IPS-18c (cell line): ENCODE results near the gene SPNS2.

Experiments
- H3K4me3 ChIP-seq: 2 replicates; pipeline ENCODE4 v1.7.0; 2013; ENCODE audit warnings: low read depth, mild to moderate bottlenecking, low read length, moderate library complexity; ENCODE audit not compliant: insufficient read depth
- H3K9me3 ChIP-seq: one replicate; pipeline ENCODE4 v1.6.1; 2013; ENCODE audit warnings: mild to moderate bottlenecking, low read length, moderate library complexity; ENCODE audit not compliant: control insufficient read depth, insufficient read depth

The SPNS2 gene

GRCh38 chr17:4549781-4550533, 51.3 kb downstream of the SPNS2 start:
- Histone ChIP-seq H3K9me3 (no peaks in the 10 kb centered on the region), H3K4me3 (no peak overlapping the region)

DNA sequence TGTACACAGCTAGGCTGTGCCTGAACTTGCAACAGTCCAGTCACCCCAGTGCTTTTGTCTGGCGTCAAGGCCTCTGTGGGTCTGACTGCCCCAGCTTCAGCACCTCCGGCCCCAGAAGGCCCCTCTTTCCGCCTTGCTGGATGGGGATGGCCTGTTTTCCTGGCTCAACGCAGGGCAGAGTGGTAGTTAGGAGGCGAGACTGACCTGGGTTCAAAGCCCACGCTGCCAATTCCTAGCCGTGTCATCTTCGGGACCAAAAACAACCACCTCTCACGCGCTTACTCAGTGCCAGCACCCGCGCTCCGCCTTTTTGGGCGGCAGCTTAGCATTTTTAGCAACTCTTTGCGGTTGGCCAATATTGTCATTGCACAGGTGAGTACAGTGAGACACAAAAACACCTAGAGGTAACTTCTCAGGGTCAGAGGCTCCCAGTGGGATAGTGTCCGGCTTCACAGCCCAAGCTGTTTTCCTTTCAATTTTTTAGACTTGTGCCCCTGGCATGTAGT, 51.9 kb downstream of the SPNS2 start:
- H3K4me3 ChIP-seq, result no peak overlapping the region

DNA sequence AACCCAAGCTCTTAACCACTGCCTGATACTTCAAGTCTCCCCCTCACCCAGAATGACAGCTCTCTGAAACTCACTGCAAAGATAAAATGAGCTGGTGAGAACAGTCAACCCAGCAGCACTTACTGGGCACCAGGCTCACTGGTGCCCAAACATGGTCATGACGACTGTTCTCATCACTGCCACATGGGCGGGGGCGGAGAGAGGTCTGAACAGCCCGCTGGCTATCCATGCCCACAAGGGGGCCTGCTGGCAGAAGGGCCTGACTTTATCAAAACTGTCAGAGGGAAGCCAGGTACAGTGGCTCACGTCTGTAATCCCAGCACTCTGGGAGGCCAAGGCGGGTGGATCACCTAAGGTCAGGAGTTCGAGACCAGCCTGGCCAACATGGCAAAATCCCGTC, 52.5 kb downstream of the SPNS2 start:
- Histone ChIP-seq H3K4me3 (no peak overlapping the region), H3K9me3 (no peaks in the 10 kb centered on the region)

More for the DNA sequence above, 51.9 kb downstream of the SPNS2 start:
- no peaks in the 10 kb centered on the region for H3K9me3 ChIP-seq

- Histone ChIP-seq H3K4me3 (no peak overlapping the region), H3K9me3 (no peaks in the 10 kb centered on the region)
These were observed 53.3 kb downstream of the SPNS2 start for GRCh38 chr17:4551796-4552525.

DNA sequence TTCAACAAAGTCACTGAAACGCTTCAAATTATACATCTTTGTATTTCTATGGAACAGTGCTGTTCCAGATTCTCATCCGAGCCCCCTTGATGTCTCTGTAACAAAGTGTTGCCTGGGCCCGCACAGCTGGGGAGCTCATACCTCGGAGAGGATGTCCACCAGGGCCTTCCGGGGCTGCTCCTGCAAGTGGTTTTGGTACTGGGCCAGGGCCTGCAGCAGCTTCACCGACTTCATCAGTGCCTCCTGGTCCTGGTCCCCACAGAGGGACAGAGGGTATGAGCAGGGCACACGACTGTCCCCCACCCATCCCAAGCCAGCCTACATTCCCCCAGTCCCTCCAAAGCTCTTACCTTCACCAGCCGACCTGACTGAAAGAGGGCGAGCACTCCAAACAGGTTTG, 55.0 kb downstream of the SPNS2 start:
- Histone ChIP-seq H3K4me3 (peak overlapping the region; percentile 95), H3K9me3 (no peaks in the 10 kb centered on the region)

- peak overlapping the region; percentile 95 for H3K4me3 ChIP-seq
- no peaks in the 10 kb centered on the region for H3K9me3 ChIP-seq
These were observed 55.8 kb downstream of the SPNS2 start for GRCh38 chr17:4554441-4554996.

- Histone ChIP-seq H3K4me3 (peak within 1 kb of the TSS; percentile 95), H3K9me3 (no peaks in the 10 kb centered on the region)
These were observed 56.5 kb downstream of the SPNS2 start, which contains the start of gene MYBBP1A for GRCh38 chr17:4554997-4555799. TSS of gene MYBBP1A (minus strand) at chr17:4555384. CDS start at chr17:4555324, 60 bp downstream.

DNA sequence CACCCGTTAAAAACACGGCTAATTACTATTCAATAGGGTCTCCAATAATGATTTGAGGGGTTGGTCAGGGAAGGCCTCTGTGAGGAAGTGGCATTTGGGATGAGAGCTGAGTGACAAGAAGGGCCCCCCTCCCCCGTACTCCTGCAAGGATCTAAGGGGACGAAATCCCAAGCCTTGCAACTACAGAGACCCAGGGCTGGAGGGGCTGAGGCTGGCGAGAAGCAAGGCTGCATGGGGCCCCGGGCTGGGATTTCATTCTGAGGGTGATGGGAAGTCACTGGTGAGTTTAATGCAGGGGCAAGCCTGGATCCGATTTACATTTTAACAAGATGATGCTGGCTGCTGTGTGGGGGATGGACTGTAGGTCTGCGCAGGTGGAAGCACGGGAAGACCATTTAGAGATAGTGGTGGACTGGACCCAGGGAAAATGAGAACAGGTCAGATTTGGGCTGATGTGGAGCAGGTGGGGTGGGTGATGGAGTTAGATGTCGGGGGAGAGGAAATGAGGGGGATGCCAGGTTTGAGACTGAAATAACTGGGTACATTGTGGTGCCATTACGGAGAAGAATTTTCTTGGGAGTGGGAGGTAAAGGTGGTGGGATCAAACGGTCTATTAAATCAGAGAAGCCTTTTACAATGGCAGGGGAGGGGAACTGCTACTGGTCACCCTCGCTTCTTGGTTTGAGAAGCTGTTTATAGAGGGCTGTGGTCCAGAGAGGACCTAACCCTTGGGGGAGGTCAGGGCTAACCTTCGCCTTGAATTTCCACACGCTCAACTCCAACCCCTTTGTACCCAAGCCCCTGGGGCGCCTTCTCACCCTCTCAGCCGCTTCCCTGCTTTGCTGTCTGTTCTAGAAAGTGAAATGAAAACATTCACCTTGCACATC, 57.4 kb downstream of the SPNS2 start:
- Histone ChIP-seq H3K4me3 (peak overlapping the region; percentile 95), H3K9me3 (no peaks in the 10 kb centered on the region)

GRCh38 chr17:4556996-4557395, 58.3 kb downstream of the SPNS2 start:
- no peaks in the 10 kb centered on the region for H3K9me3 ChIP-seq
- no peak overlapping the region for H3K4me3 ChIP-seq

DNA sequence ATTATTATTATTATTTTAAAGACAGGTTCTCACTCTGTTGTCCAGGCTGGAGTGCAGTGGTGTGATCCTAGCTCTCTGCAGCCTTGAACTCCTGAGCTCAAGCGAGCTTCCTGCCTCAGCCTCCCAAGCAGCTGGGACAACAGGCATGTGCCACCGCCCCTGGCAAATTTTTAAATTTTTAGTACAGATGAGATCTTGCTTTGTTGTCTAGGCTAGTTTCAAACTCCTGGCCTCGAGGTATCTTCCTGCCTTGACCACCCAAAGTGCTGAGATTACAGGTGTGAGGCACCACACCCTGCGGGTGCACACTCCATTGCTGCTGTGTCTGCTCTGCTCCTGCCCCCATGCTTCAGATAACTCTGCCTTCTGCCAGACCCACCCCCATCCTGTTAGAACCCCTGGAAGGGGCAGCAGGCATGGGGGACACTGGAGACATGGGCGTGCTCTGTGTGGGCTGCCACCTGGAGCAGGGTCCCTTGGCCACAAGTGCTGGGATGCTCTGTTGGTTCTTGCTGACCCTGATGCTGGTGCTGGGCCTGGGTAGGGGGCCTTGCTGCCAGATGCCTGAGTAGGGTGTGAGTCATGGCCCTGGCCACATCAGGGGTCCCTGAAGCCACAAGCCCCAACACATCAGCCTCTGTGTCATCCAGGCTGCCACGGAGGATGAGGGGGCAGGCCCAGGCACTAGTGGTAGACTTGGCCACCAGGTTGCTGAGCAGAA, 59.1 kb downstream of the SPNS2 start:
- no peak overlapping the region for H3K4me3 ChIP-seq
- H3K9me3 ChIP-seq, result no peaks in the 10 kb centered on the region

DNA sequence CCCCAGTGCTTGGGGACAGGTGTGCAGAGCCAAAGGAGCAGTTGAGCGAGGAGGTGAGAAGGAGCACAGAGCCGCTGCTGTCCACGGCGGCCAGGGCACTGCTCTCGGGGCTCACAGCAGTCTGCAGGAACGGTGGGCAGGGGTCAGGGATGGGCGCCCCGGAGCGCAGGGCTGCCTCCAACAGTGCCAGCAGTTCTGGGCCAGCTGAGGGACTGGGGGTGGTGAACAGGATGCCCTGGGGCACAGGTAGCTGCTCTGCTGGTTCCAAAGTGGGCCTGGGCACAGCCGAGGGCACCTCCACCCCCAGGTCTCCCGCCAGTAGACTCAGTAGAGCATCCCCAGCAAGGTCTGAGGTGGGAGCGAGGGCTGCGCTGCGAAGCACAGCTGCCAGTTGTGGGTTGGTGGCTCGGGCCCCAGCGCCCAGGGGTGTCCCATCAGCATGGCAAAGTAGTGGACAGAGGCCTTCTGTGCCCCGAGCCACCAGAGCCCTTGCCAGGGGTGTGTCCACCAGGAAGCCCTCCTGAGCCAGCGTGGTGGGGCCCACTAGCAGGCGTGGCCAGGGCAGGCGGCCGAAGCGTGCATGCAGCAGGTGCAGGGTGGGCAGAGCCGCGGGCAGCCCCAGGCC, 59.8 kb downstream of the SPNS2 start:
- H3K9me3 ChIP-seq, result no peaks in the 10 kb centered on the region

DNA sequence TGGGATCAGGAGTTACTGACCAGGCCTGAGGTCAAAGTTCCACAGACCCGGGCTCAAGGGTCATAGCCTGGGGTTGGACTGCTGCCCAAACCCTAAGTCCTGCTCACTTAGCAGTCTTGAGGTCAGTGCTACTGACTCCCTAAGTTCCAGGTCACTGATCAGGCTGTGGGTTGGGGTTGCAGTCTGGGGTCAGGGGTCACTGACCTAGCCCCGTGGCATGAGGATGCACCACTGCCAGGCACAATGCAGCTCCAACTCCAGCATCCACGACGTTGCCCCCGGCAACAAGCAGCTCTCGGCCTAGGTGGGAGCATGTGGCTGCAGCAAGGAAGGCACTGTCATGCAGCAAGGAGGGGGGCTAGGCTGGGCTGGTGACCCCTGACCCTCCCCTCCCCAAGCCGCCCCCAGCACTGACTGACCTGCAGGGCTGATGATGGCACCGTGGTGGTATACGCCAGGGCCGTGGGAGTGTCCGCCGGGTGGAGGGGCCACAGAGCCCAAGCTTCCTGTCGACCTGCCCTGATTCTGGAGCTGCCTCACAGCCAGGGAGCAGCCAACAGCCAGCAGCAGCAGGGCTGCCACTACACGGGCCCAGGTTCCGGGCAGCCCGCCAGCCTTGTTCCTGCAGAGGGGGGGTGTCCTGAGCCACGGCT, 60.6 kb downstream of the SPNS2 start:
- Histone ChIP-seq H3K4me3 (no peak overlapping the region), H3K9me3 (no peaks in the 10 kb centered on the region)

More for the DNA sequence above, 59.8 kb downstream of the SPNS2 start:
- no peak overlapping the region for H3K4me3 ChIP-seq

- H3K4me3 ChIP-seq, result no peak overlapping the region
- H3K9me3 ChIP-seq, result no peaks in the 10 kb centered on the region
These were observed 61.3 kb downstream of the SPNS2 start for GRCh38 chr17:4559966-4560365.

GRCh38 chr17:4560421-4560820, 61.7 kb downstream of the SPNS2 start, which contains the start of gene GGT6:
TSS of gene GGT6 (minus strand) at chr17:4560577. CDS start at chr17:4560521, 56 bp downstream.
- no peak within 1 kb of the TSS for H3K4me3 ChIP-seq
- no peaks in the 10 kb centered on the region for H3K9me3 ChIP-seq

GRCh38 chr17:4560837-4561256, 62.2 kb downstream of the SPNS2 start:
- H3K4me3 ChIP-seq, result no peak overlapping the region

More at GRCh38 chr17:4560837-4561256, 62.2 kb downstream of the SPNS2 start:
- no peaks in the 10 kb centered on the region for H3K9me3 ChIP-seq
